T-helper 2 cell (primary cell): ENCODE results near the gene RMND5B.
"Not testable (repeated sequence)": the region's sequence is repeated elsewhere in the genome, so short reads cannot be mapped to it uniquely, and the experiment has no call there.

Experiments
- DNase-seq, 5 experiments: peaks; one replicate each; pipeline versions ENCODE4 v3.0.0 to v3.0.0-alpha.2; 2012 to 2022

Gene RMND5B

DNA sequence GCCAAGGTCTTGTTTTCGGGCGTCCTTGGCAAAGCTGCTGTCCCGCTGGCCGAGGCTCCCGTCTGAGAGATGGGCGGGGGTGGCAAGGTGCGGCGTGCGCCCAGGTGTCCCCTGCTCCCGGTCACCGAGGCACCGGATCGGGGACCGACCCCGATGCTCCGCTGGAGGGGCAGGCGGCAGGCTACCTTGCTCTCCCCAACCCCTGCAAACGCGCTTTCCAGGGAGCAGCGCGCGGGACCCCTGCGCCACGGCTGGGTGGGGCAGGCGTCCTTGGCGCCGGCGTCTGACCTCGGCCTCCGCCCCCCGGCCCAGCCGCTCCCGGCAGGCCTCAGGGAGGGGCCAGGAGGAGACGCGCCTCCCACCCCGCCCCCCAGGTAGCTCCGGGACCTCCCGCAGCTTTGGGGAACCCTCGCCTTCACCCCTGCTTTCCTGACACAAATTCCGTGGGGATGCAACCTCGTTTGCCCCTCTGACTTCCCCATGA, 16.9 kb upstream of the RMND5B start:
- DNase-seq, result no peak

DNA sequence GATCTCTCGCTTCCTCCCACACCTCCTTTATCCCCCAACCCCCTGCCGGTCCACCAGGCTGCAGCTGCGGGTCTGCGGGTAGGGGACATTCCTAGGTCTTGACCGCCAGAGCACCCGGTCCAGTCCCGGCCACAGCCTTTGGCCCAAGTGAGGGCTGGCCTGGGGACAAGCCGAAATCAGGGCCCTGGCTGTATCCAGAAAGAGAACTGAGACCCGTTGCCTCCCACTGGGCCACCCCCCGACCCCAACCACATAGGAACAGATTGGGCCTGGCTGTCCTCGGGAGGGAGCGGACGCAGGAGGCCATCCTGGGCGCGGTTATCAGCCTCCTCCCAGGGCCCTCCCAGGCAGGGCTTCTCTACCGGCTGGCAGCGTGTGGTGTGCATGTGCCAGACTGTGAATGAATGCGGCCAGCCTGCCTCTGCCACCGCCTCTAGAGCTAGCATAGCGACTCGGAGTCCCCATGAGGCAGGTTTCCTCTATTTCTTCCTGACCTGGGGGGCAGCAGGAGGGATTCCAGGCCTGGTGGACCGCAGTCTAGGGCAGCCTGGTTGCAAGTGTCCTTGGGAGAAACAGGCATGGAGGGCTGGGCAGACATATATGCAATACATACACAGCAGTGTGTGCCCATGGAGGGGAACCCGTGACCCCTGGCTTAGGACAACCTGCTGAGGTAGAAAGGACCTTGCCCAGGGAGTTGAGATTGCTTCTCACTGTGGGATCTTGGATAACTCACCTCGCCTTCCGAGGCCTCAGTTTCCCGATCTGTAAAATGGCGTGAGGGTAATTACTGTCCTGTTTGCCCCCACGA, 16.3 kb upstream of the RMND5B start:
- DNase-seq, result peak in 2 of 5 experiments; percentile 61 to 81

- peak in 1 of 5 experiments; percentile 70 for DNase-seq
These were observed 15.5 kb upstream of the RMND5B start for GRCh38 chr5:178115136-178115813.

DNA sequence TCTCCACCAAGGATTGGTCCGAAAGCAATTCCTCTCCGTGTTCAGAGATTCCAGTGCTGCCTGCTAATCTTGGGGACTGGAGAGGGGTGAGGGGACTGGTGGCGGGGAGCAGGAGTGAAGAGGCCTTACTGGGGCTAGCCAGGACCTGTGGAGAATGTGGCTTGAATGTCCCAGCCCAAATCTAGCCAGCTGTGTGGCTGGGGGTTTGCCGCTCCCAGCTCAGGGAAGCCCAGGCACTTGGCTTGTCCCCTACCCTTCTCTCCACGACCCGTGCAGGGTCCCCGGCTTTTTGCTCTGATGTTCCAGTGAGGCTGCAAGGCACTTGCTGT, 15.0 kb upstream of the RMND5B start:
- DNase-seq, result no peak

- DNase-seq, result peak; percentile 35 to 96 (median 59)
These were observed 14.5 kb upstream of the RMND5B start for GRCh38 chr5:178116143-178116885.

GRCh38 chr5:178117923-178118701, 12.7 kb upstream of the RMND5B start:
- no peak for DNase-seq

DNA sequence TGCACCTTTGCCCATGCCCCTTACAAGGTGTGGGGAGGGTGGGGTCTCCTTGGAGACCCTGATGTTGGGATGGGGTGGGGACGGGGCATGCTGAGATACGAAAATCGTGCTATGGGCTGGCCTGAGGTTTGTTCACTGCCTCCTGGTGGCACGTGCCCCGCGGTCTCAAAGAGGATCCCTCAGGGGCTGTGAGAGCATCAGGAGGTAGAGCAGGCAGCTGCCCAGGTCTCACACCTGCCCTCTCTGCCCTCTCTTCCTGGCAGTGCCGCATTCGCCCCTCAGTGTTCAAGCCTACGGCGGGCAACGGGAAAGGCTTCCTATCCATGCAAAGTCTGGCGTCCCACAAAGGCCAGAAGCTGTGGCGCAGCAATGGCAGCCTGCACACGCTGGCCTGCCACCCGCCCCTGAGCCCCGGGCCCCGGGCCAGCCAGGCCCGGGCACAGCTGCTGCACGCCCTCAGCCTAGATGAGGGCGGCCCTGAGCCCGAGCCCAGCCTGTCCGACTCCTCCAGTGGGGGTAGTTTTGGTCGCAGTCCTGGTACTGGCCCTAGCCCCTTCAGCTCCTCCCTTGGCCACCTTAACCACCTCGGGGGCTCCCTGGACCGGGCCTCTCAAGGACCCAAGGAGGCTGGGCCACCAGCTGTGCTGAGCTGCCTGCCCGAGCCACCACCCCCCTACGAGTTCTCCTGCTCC, 10.8 kb upstream of the RMND5B start:
- DNase-seq, result no peak

GRCh38 chr5:178120607-178121357, 10.0 kb upstream of the RMND5B start:
- DNase-seq, result peak; percentile 50 to 93 (median 70)

DNA sequence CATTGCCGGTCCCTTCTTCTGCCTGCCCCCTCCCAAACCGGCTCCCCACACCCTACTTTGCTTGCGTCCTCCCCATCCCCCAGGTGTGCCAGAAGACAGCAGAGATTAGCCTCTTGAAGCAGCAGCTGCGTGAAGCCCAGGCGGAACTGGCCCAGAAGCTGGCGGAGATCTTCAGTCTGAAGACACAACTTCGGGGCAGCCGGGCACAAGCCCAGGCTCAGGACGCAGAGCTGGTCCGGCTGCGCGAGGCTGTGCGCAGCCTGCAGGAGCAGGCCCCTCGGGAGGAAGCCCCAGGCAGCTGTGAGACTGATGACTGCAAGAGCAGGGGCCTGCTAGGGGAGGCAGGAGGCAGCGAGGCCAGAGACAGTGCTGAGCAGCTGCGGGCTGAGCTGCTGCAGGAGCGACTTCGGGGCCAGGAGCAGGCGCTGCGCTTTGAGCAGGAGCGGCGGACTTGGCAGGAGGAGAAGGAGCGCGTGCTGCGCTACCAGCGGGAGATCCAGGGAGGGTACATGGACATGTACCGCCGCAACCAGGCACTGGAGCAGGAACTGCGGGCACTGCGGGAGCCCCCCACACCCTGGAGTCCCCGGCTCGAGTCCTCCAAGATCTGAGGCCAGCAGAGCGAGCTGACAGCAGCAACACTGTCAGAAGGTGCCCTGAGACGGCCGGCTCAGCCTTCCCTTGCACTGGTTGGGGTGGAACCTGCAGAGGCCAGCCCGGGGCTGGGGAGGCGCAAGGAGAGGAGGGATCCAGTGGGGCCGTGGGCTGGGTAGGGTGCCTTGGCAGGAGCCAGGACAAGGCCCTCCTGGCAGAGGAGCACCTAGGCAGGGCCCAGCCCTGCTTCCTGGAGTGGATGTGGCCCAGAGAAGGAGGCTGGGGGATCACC, 9.2 kb upstream of the RMND5B start:
- DNase-seq, result no peak

DNA sequence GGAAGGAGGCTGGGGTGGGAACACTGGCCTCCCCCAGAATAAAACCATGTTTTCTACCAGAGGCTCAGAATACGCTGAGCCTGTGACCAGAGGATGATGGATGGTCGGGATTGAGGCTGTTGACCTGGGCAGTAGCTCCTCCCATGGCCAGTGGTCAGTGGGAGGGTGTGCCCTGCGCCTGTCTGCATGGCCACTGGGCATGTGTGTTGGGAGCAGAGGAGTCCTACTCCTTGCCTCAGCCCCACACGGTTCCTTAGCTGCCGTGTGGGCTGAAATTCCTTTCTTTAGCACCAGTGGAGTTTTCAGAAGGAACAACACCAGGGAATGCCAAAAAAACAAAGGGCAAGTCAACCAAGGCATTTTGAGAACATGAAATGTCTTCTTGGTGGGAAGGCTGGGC, 8.5 kb upstream of the RMND5B start:
- no peak for DNase-seq

- no peak for DNase-seq
These were observed 7.5 kb upstream of the RMND5B start for GRCh38 chr5:178123094-178123965.

GRCh38 chr5:178123966-178124925, 6.6 kb upstream of the RMND5B start:
- DNase-seq, result no peak

- no peak for DNase-seq
These were observed 5.4 kb upstream of the RMND5B start for GRCh38 chr5:178125253-178125906.

GRCh38 chr5:178126556-178126955, 4.3 kb upstream of the RMND5B start:
- no peak for DNase-seq

- not testable (repeated sequence) for DNase-seq
These were observed 3.4 kb upstream of the RMND5B start for GRCh38 chr5:178127300-178128009.

DNA sequence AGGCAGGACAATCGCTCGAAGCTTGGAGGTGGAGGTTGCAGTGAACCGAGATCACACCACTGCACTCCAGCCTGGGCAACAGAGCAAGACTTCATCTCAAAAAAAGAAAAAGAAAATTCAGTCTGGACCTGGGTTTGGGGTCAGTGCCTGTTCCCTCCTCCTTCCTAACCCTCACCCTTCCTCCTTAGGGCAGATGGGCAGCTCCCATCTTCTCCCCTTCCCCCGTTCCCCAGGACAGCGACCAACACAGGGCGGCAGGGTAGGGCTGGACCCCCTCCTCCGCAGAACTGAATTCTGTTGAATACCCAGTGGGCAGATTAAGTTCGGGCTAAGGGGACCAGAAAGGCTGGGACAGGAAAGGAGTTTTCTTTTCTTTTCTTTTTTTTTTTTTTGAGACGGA, 1.5 kb upstream of the RMND5B start:
- no peak for DNase-seq

DNA sequence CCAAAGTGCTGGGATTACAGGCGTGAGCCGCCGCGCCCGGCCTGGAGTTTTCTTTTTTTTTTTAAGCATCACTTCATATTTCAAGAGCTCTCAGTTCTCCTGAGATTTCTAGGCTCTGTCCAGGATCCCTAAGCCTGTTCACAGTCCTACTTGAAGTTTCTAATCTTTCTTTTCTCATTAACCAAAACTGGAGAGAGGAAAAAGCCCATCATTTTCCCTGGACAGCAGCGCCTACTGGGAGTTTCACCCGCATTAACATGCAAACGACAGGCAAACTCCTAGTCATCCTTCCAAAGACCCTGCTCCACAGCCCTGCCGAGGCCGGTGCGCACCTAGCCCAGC, 609 bp upstream of the RMND5B start:
- DNase-seq, result not testable (repeated sequence)
